IPS-NIHi7 (cell line): ENCODE measurements around the gene PPIG.
"Not testable (repeated sequence)": the region's sequence is repeated elsewhere in the genome, so short reads cannot be mapped to it uniquely, and the experiment has no call there.

Experiments used
- DNase-seq: peaks from one replicate; pipeline ENCODE4 v3.0.0; 2012; ENCODE audit warnings: mixed read lengths; ENCODE audit errors: extremely low spot score

The PPIG gene

GRCh38 chr2:169590804-169591203 is 6.7 kb downstream of the PPIG start:
- DNase-seq: no peak

GRCh38 chr2:169596546-169596945 is 12.4 kb downstream of the PPIG start:
- DNase-seq: not testable (repeated sequence)

GRCh38 chr2:169598982-169599381 is 14.8 kb downstream of the PPIG start:
- no peak for DNase-seq

- DNase-seq: no peak
These were observed 15.4 kb downstream of the PPIG start for GRCh38 chr2:169599568-169599967.

- no peak for DNase-seq
These were observed 25.1 kb downstream of the PPIG start for GRCh38 chr2:169609264-169609663.

- DNase-seq: no peak
These were observed 29.7 kb downstream of the PPIG start for GRCh38 chr2:169613876-169614275.

- DNase-seq: not testable (repeated sequence)
These were observed 31.8 kb downstream of the PPIG start for GRCh38 chr2:169615982-169616381.

GRCh38 chr2:169619946-169620345 is 35.8 kb downstream of the PPIG start:
- no peak for DNase-seq

- no peak for DNase-seq
These were observed 36.4 kb downstream of the PPIG start for GRCh38 chr2:169620509-169620908.

GRCh38 chr2:169623235-169623634 is 39.1 kb downstream of the PPIG start:
- DNase-seq: no peak

- DNase-seq: no peak
These were observed 41.6 kb downstream of the PPIG start for GRCh38 chr2:169625781-169626180.

- DNase-seq: no peak
These were observed 52.4 kb downstream of the PPIG start for GRCh38 chr2:169636440-169637097.

GRCh38 chr2:169637620-169638019 is 53.5 kb downstream of the PPIG start:
- DNase-seq: no peak

GRCh38 chr2:169640104-169640503 is 56.0 kb downstream of the PPIG start:
- DNase-seq: no peak

GRCh38 chr2:169641464-169641863 is 57.3 kb downstream of the PPIG start:
- DNase-seq: no peak

- DNase-seq: no peak
These were observed 60.0 kb downstream of the PPIG start for GRCh38 chr2:169644173-169644572.

GRCh38 chr2:169647496-169647895 is 63.3 kb downstream of the PPIG start:
- no peak for DNase-seq

GRCh38 chr2:169649278-169649677 is 65.1 kb downstream of the PPIG start:
- no peak for DNase-seq

- no peak for DNase-seq
These were observed 69.5 kb downstream of the PPIG start for GRCh38 chr2:169653636-169654035.

- no peak for DNase-seq
These were observed 72.0 kb downstream of the PPIG start for GRCh38 chr2:169656164-169656563.

- DNase-seq: no peak
These were observed 74.7 kb downstream of the PPIG start for GRCh38 chr2:169658877-169659276.

GRCh38 chr2:169659320-169659719 is 75.2 kb downstream of the PPIG start:
- DNase-seq: no peak

GRCh38 chr2:169661265-169661664 is 77.1 kb downstream of the PPIG start:
- DNase-seq: no peak

GRCh38 chr2:169662744-169663143 is 78.6 kb downstream of the PPIG start:
- no peak for DNase-seq
